NOMO-1 treated with DMSO at 0.1 percent for 48 hours (cell line): ENCODE measurements around the gene CTTN.
"Not testable (repeated sequence)": the region's sequence is repeated elsewhere in the genome, so short reads cannot be mapped to it uniquely, and the experiment has no call there.

Source experiments
- DNase-seq: peaks from one replicate; lab custom pipeline; 2025; ENCODE audit not compliant: unreplicated experiment; lab: John Stamatoyannopoulos, UW

CTTN gene

DNA sequence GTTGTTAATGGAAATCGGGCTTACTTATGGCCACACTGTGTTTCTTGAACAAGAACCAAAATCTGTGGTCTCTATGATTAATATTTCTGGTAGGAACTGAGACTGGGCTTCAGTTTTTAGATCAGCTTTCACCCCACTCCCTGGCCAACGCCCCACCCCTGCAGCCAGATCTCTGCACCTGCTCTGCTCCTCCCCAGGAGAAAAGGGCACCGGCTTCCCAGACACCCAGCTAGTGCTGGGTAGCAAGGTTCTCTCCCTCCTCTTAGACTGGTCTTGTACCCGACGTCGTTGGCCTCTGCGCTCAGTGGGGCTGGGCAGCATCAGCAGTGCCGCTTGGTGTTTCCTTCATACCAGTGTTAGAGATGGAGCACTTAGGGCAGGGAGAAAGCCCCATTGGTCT lies 17.0 kb upstream of the CTTN start:
- no peak for DNase-seq

GRCh38 chr11:70381872-70382861 lies 16.2 kb upstream of the CTTN start:
- DNase-seq, result no peak

- no peak for DNase-seq
Measured at GRCh38 chr11:70383664-70384565, 14.4 kb upstream of the CTTN start.

- no peak for DNase-seq
Measured at GRCh38 chr11:70384566-70385152, 13.7 kb upstream of the CTTN start.

- no peak for DNase-seq
Measured at GRCh38 chr11:70387564-70387963, 10.8 kb upstream of the CTTN start.

DNA sequence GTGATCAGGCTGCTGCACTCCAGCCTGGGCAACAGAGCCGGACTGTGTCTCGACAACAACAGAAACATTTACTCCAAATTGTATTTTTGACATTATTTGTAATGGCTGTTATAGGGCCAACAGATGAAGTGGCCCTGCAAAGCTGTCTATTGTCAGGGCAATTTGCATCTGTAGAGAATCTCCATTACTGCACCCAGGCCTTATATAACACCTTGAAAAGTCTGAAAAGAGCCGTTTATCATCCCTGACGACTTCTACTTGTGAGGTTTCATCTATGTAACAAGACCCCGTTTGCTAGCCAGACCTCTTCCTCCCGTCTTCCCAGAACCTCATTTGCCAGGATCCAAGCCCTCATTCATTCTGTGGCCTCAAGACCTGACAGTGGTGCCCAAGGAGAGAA lies 9.1 kb upstream of the CTTN start:
- no peak for DNase-seq

- not testable (repeated sequence) for DNase-seq
Measured at GRCh38 chr11:70390882-70391281, 7.4 kb upstream of the CTTN start.

GRCh38 chr11:70394211-70394950 lies 3.9 kb upstream of the CTTN start:
- no peak for DNase-seq

- peak; percentile 18 for DNase-seq
Measured at GRCh38 chr11:70397336-70397982, 870 bp upstream of the CTTN start.

GRCh38 chr11:70398834-70399680 lies 728 bp downstream of the CTTN start:
- no peak for DNase-seq

DNA sequence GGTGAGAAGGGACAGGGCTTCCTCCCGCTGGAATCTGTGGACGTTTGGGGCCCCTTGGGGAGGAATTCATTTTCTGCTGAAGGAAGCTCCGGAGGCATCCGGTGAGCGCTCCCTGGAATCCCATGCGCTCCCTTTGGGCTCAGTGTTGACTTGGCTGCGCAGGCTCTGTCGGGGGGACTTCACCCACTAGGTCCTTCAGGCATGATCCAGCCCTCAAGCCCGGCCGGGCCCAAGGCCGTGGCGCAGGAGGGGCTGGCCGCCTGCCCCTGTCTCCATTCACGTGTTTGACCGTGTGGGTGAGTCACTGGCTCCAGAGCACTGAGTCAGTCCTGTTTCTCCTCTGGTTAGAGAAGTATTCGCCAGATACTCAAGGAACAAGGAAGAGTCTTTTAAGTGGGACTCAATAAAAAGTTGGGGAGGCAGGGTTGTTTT lies 1.4 kb downstream of the CTTN start:
- DNase-seq, result peak; percentile 23

DNA sequence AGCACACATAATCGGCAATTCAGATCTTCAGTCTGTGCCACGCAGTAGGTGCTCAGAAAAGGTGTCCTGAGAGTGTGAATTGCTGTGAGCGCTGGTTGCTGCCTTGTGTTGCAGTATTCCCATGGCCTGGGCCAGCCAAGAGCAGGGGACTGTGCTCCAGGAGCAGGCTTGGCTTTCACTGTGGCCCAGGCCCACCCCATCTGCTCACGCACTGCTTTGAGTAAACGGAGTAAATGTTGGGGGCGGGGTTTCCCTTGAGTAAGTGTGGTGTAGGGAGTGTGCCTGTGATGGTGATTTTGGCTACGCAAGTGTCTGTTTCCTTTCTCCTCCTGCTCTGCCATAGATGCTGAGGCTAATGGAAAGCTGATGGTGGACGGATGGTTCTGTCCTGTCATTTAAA lies 2.3 kb downstream of the CTTN start:
- no peak for DNase-seq

DNA sequence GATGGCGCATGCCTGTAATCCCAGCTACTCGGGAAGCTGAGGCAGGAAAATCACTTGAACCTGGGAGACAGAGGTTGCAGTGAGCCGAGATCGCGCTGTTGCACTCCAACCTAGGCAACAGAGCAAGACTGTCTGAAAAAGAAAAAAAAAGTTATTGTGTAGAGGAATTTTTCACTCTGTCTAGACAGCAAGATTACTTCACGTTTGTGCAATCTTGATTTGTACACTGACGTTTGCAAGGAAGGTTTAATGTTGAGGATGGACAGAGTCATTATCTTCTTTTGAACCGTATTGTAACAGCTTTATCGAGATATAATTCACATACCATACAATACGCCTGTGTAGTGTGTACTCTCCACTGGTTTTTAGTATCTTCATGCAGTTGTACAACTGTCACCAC lies 3.7 kb downstream of the CTTN start:
- DNase-seq, result no peak

DNA sequence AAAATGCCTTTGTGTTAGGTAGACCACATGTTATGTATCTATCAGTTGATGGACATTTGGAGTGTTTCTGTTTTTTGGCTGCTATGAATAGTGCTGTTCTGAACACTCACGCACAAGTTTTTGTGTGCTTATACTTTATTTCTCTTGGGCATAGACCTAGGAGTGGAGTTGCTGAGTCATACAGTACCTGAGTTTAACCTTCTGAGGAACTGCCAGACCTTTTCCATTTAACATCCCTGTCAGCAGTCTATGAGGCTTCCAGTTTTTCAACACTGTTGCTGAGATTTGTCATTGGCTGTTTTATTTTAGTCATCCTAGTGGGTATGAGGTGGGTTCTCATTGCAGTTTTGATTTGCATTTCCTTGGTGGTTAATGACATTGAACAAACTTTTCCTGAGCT lies 4.4 kb downstream of the CTTN start:
- DNase-seq, result no peak

- DNase-seq, result no peak
Measured at GRCh38 chr11:70404244-70404643, 5.9 kb downstream of the CTTN start.

GRCh38 chr11:70405679-70406395 lies 7.5 kb downstream of the CTTN start:
- no peak for DNase-seq

DNA sequence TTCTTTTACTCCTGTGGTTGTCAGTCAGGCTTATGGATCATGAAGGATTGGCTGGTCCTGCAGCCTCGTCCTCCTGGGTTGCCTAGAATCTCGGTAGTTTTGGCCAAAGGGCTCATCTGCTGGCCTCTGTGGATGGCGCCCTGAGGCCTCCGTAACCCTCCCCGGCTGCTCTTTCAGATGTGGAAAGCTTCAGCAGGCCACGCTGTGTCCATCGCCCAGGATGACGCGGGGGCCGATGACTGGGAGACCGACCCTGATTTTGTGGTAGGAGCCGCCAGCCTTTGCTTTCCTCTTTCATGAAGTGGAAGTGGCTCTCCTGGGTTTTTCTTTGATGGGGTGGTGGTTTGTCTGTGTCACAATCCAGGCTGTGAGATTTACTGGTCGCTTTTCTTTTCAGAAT lies 8.8 kb downstream of the CTTN start:
- no peak for DNase-seq

DNA sequence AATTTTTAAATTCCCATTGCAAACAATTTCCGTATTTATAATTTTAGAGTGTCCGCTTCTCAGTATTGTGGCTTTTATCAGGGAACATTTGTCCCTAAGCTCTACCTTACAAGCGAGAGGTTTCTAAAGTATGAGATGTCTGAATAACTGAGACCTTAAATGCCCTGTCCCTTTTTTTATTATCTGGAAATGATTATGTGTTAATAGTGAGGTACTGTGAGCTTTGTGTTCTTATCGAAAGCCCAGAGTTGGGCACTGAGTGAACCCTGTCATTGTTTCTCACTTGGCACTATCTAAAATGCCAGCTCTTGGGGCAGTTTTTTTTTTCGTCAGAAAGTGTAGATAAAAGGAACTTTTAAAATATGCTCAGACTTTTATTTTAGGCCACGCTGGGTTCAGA lies 9.5 kb downstream of the CTTN start:
- no peak for DNase-seq

- DNase-seq, result not testable (repeated sequence)
Measured at GRCh38 chr11:70408326-70408725, 10.0 kb downstream of the CTTN start.
